GM23338 (cell line): ENCODE data around the gene DEK. TPM values are rescaled to one million over a fixed set of nuclear protein-coding genes. Genes with fewer than 3 reads are reported as not detected.

Source experiments
- polyA plus RNA-seq: library from polyadenylated mRNA; unstranded; fragments of >200 nt; fragmentation: Nextera tagmentation; extraction: Ambion mirVana; gene quantifications from 2 replicates; pipeline ENCODE4 v1.2.1, GENCODE V29; 2016
- small RNA-seq: library from RNA; depleted of rRNA; stranded (forward); fragments of <200 nt; gene quantifications from one replicate; pipeline ENCODE3, GENCODE V24; 2014; ENCODE audit warnings: low replicate concordance
- total RNA-seq: library from RNA; depleted of rRNA; stranded (reverse); fragments of >200 nt; shearing (Covaris generic); gene quantifications from 2 replicates; pipeline ENCODE4 v1.2.3, GENCODE V29; 2014; rRNA removed

DEK gene
- total and polyA plus RNA-seq, 2 experiments from 2014 or later: 218 to 582 TPM

Small RNAs within 50 kb of the gene (small RNA-seq; reads per million reads assigned to genes)
- not detected for gene AL138825.1
- not detected for gene RF00019
- gene RNU6-263P: not detected

Other genes starting within 250 kb of the DEK start
- gene NHLRC1, start 141.9 kb downstream of the DEK start, total RNA-seq: 1.0 and 1.1 TPM in 2 replicates
- 1.1 and 1.2 TPM in 2 replicates for gene NHLRC1, start 141.9 kb downstream of the DEK start, polyA plus RNA-seq
- 17.5 and 21.6 TPM in 2 replicates for gene TPMT, start 109.5 kb downstream of the DEK start, total RNA-seq
- gene TPMT, start 109.5 kb downstream of the DEK start, polyA plus RNA-seq: 15.5 and 19.5 TPM in 2 replicates
- gene KDM1B, start 109.1 kb downstream of the DEK start, total RNA-seq: 6.9 and 9.0 TPM in 2 replicates
- gene KDM1B, start 109.1 kb downstream of the DEK start, polyA plus RNA-seq: 2.2 and 3.8 TPM in 2 replicates
- gene RNF144B, start 122.8 kb upstream of the DEK start, total RNA-seq: 8.0 and 9.0 TPM in 2 replicates
- gene RNF144B, start 122.8 kb upstream of the DEK start, polyA plus RNA-seq: 3.2 and 4.2 TPM in 2 replicates